Measurements from ENCODE around the gene CREB3L2. TPM values are rescaled to one million over a fixed set of nuclear protein-coding genes. Genes with fewer than 3 reads are reported as not detected.

Gene CREB3L2
- total and polyA plus RNA-seq, 2 of the 13 experiments (the other 11 are each of a cell fraction or from before 2014, with no cell fraction given), result 22.1 to 41.1 TPM

- no peak for ATAC-seq
- no peaks in the 10 kb centered on the region; the same call in 1 of the 2 replicates for H4K20me1 ChIP-seq (ENCODE audit: insufficient read depth, low read length)
- H3K36me3 ChIP-seq (replicated peaks in 1 of 2; ENCODE audit: control insufficient read depth in 1 of 2, insufficient read depth in 2 of 2, low read length in 2 of 2), result peaks cover 22 to 49% of the 10 kb centered on the region in 2 experiments
- peaks cover 97% of the 10 kb centered on the region for H3K79me2 ChIP-seq (ENCODE audit: insufficient read depth, low read length)
- WGBS (ENCODE audit: low lambda C conversion rate), result 95% methylated on average over 11 of the region's 11 CpGs
- no peak overlapping the region for H3K9ac ChIP-seq (ENCODE audit: insufficient read depth, low read depth, low read length)
- no peak overlapping the region for H2AFZ ChIP-seq (ENCODE audit: low read length)
- no peak overlapping the region for H3K4me2 ChIP-seq (ENCODE audit: low read depth, low read length)
- FAIRE-seq, result no peak
- H3K9me3 ChIP-seq (ENCODE audit: low read length), result no peaks in the 10 kb centered on the region
- no peak for DNase-seq (ENCODE audit: low spot score)
- H3K27ac ChIP-seq (ENCODE audit: extremely low read length, insufficient read depth, low read length), result no peak overlapping the region
- in situ Hi-C loops (cut with HindIII; ENCODE audit: extremely low pct_ligation_motif_present, low pct_unique_long_range_greater_than_20kb) (no loop called here), intact Hi-C loops (cut with micrococcal nuclease; ENCODE audit: unreplicated experiment) (no loop called here)
- peaks cover 89% of the 10 kb centered on the region for H3K4me1 ChIP-seq (ENCODE audit: insufficient read depth, low read length)
- ChIA-PET CTCF (ENCODE audit: low intra/inter-chr PET ratio, low total read pairs) (no interaction called here), POLR2A (no interaction called here)
- no peak overlapping the region for H3K4me3 ChIP-seq (replicated peaks in 1 of 3; ENCODE audit: insufficient read depth in 1 of 3, low read depth in 2 of 3, low read length in 3 of 3)
- no peaks in the 10 kb centered on the region for H3K27me3 ChIP-seq (ENCODE audit: control insufficient read depth in 1 of 2, insufficient read depth in 2 of 2, low read length in 2 of 2)
- BruUV-seq (replicated peaks), result no TSS peak
- no peak for TF ChIP-seq UBTF (CRISPR knock-in tag; IDR thresholded peaks at IDR 0.05)
- TF ChIP-seq RFX5 (IDR thresholded peaks at IDR 0.05; ENCODE audit: low read depth, low read length), result no peak
- no peak for TF ChIP-seq NFE2L2 (IDR thresholded peaks at IDR 0.05; ENCODE audit: low read length)
- no peak for TF ChIP-seq SNAPC2 (CRISPR knock-in tag; IDR thresholded peaks at IDR 0.05)
- TF ChIP-seq KLF13 (CRISPR knock-in tag; IDR thresholded peaks at IDR 0.05), result no peak
- no peak for TF ChIP-seq SNAI1 (CRISPR knock-in tag; IDR thresholded peaks at IDR 0.05; ENCODE audit: borderline replicate concordance)
- no peak for TF ChIP-seq SUZ12 (IDR thresholded peaks at IDR 0.05; ENCODE audit: low read depth, low read length)
- TF ChIP-seq ZNF280B (CRISPR knock-in tag; IDR thresholded peaks at IDR 0.05; ENCODE audit: borderline replicate concordance), result no peak
- TF ChIP-seq ZNF780A (CRISPR knock-in tag; IDR thresholded peaks at IDR 0.05), result no peak
- TF ChIP-seq ZNF18 (CRISPR knock-in tag; IDR thresholded peaks at IDR 0.05; ENCODE audit: insufficient replicate concordance), result no peak
- TF ChIP-seq SMC3 (IDR thresholded peaks at IDR 0.05; ENCODE audit: low read length), result no peak
- TF ChIP-seq AGO2 (optimal IDR thresholded peaks at IDR 0.05; ENCODE audit: low read depth, low read length), result no peak
- TF ChIP-seq FOXK2 (IDR thresholded peaks at IDR 0.05), result no peak
- no peak for TF ChIP-seq TFE3 (CRISPR knock-in tag; IDR thresholded peaks at IDR 0.05)
- TF ChIP-seq ZNF761 (CRISPR knock-in tag; conservative IDR thresholded peaks at IDR 0.05), result no peak
Measured at GRCh38 chr7:137961200-137962177, 40.4 kb downstream of the CREB3L2 start.
